Measurements from ENCODE around the gene LMNA. TPM values are rescaled to one million over a fixed set of nuclear protein-coding genes. Genes with fewer than 3 reads are reported as not detected.
"Not testable (repeated sequence)": the region's sequence is repeated elsewhere in the genome, so short reads cannot be mapped to it uniquely, and the experiment has no call there.

LMNA gene
- total RNA-seq, 1 donor from 2014 or later = 47.7 TPM

GRCh38 chr1:156117414-156118176, 3.1 kb downstream of the LMNA start:
- H3K9me3 Mint-ChIP-seq (ENCODE audit: unreplicated experiment) = peaks cover 3% of the 10 kb centered on the region
- H3K27ac Mint-ChIP-seq (ENCODE audit: unreplicated experiment) = no peak overlapping the region
- H3K4me1 Mint-ChIP-seq (ENCODE audit: low read depth, unreplicated experiment) = peaks cover 25% of the 10 kb centered on the region
- DNase-seq = no peak
- H3K27me3 Mint-ChIP-seq (ENCODE audit: unreplicated experiment) = peaks cover 9% of the 10 kb centered on the region
- no peaks in the 10 kb centered on the region for H3K36me3 Mint-ChIP-seq (ENCODE audit: unreplicated experiment)
- H3K4me3 Mint-ChIP-seq (ENCODE audit: unreplicated experiment) = no peak overlapping the region
- TF ChIP-seq CTCF (IDR thresholded peaks at IDR 0.05; ENCODE audit: partially characterized antibody, unreplicated experiment) = no peak

GRCh38 chr1:156118177-156118868, 3.8 kb downstream of the LMNA start:
- Mint-ChIP-seq H3K27ac (ENCODE audit: unreplicated experiment) (no peak overlapping the region), H3K4me3 (ENCODE audit: unreplicated experiment) (peak overlapping the region; percentile 10), H3K4me1 (ENCODE audit: low read depth, unreplicated experiment) (peaks cover 31% of the 10 kb centered on the region), H3K27me3 (ENCODE audit: unreplicated experiment) (peaks cover 9% of the 10 kb centered on the region), H3K36me3 (ENCODE audit: unreplicated experiment) (no peaks in the 10 kb centered on the region), H3K9me3 (ENCODE audit: unreplicated experiment) (peaks cover 3% of the 10 kb centered on the region)
- DNase-seq = no peak
- TF ChIP-seq CTCF (IDR thresholded peaks at IDR 0.05; ENCODE audit: partially characterized antibody, unreplicated experiment) = no peak

GRCh38 chr1:156119503-156120209, 5.1 kb downstream of the LMNA start:
- no peak for DNase-seq
- H3K4me3 Mint-ChIP-seq (ENCODE audit: unreplicated experiment) = no peak overlapping the region
- no peaks in the 10 kb centered on the region for H3K36me3 Mint-ChIP-seq (ENCODE audit: unreplicated experiment)
- H3K27me3 Mint-ChIP-seq (ENCODE audit: unreplicated experiment) = peaks cover 5% of the 10 kb centered on the region
- peak overlapping the region; percentile 55 for H3K27ac Mint-ChIP-seq (ENCODE audit: unreplicated experiment)
- no peak for TF ChIP-seq CTCF (IDR thresholded peaks at IDR 0.05; ENCODE audit: partially characterized antibody, unreplicated experiment)
- peaks cover 31% of the 10 kb centered on the region for H3K4me1 Mint-ChIP-seq (ENCODE audit: low read depth, unreplicated experiment)
- H3K9me3 Mint-ChIP-seq (ENCODE audit: unreplicated experiment) = peaks cover 2% of the 10 kb centered on the region

- Mint-ChIP-seq H3K9me3 (ENCODE audit: unreplicated experiment) (peaks cover 2% of the 10 kb centered on the region), H3K27ac (ENCODE audit: unreplicated experiment) (no peak overlapping the region), H3K4me1 (ENCODE audit: low read depth, unreplicated experiment) (peaks cover 30% of the 10 kb centered on the region), H3K4me3 (ENCODE audit: unreplicated experiment) (no peak overlapping the region), H3K36me3 (ENCODE audit: unreplicated experiment) (no peaks in the 10 kb centered on the region), H3K27me3 (ENCODE audit: unreplicated experiment) (peaks cover 9% of the 10 kb centered on the region)
- no peak for DNase-seq
- no peak for TF ChIP-seq CTCF (IDR thresholded peaks at IDR 0.05; ENCODE audit: partially characterized antibody, unreplicated experiment)
Observed at GRCh38 chr1:156120318-156120717, 5.8 kb downstream of the LMNA start.

- H3K4me1 Mint-ChIP-seq (ENCODE audit: low read depth, unreplicated experiment) = peaks cover 28% of the 10 kb centered on the region
- not testable (repeated sequence) for H3K27ac Mint-ChIP-seq (ENCODE audit: unreplicated experiment); H3K36me3 Mint-ChIP-seq (ENCODE audit: unreplicated experiment); H3K27me3 Mint-ChIP-seq (ENCODE audit: unreplicated experiment); DNase-seq; H3K9me3 Mint-ChIP-seq (ENCODE audit: unreplicated experiment); H3K4me3 Mint-ChIP-seq (ENCODE audit: unreplicated experiment)
Observed at GRCh38 chr1:156121005-156121404, 6.5 kb downstream of the LMNA start.
